H1 (cell line): ENCODE measurements around the gene COLEC11. TPM values are rescaled to one million over a fixed set of nuclear protein-coding genes. Genes with fewer than 3 reads are reported as not detected.

Source experiments
- CTCF ChIA-PET: fragments of 300-600 bp; sonication (Branson Sonifier 250); formaldehyde crosslinking; loops from one replicate; lab custom pipeline; 2021; ENCODE audit not compliant: partially characterized antibody; lab: Charles Lee
- POLR2A ChIA-PET: fragments of 300-600 bp; sonication (Branson Sonifier 250); formaldehyde crosslinking; loops from one replicate; lab custom pipeline; 2021; ENCODE audit warnings: inconsistent platforms; ENCODE audit not compliant: partially characterized antibody; lab: Charles Lee
- DNase-seq, 2 experiments: peaks; one replicate each; pipeline versions ENCODE4 v3.0.0 to v3.0.0-alpha.2; 2010 to 2022; ENCODE audit warnings: low spot score in 2 of 2, low read depth in 1 of 2, mixed read lengths in 1 of 2
- FAIRE-seq: peaks from 2 replicates; lab custom pipeline; 2011; peaks lifted over from hg19 to GRCh38; lab: Jason Lieb, UNC
- H2AFZ ChIP-seq: 2 replicates; pipeline ENCODE4 v1.8.1; 2012; ENCODE audit warnings: low read length, inconsistent platforms
- H2AK5ac ChIP-seq: 2 replicates; pipeline ENCODE4 v1.6.1; 2013; ENCODE audit warnings: low read depth, low read length
- H2BK120ac ChIP-seq: replicated peaks from 2 replicates; pipeline ENCODE3; 2013; ENCODE audit warnings: low read depth, low read length, inconsistent platforms
- H2BK12ac ChIP-seq: 2 replicates; pipeline ENCODE4 v1.6.1; 2013; ENCODE audit warnings: low read depth, low read length
- H2BK15ac ChIP-seq: 2 replicates; pipeline ENCODE4 v1.6.1; 2013; ENCODE audit warnings: low read length
- H2BK20ac ChIP-seq: 2 replicates; pipeline ENCODE4 v1.6.1; 2013; ENCODE audit warnings: low read length
- H2BK5ac ChIP-seq: 2 replicates; pipeline ENCODE4 v1.6.1; 2013; ENCODE audit warnings: low read depth, low read length
- H3K14ac ChIP-seq: 2 replicates; pipeline ENCODE4 v1.6.1; 2013; ENCODE audit warnings: inconsistent platforms; ENCODE audit not compliant: insufficient read length
- H3K18ac ChIP-seq: 2 replicates; pipeline ENCODE4 v1.6.1; 2013; ENCODE audit warnings: low read length; ENCODE audit errors: extremely low read depth
- H3K23ac ChIP-seq: 2 replicates; pipeline ENCODE4 v1.6.1; 2013; ENCODE audit warnings: inconsistent platforms; ENCODE audit not compliant: insufficient read length
- H3K23me2 ChIP-seq: 2 replicates; pipeline ENCODE4 v1.6.1; 2013; ENCODE audit warnings: low read depth, low read length
- H3K27ac ChIP-seq: 2 replicates; pipeline ENCODE4 v1.6.1; 2011; ENCODE audit warnings: low read depth, low read length, inconsistent platforms
- H3K27me3 ChIP-seq, 4 experiments: replicated peaks in 1 of 4; 1 replicate in 1 of 4; 2 replicates in 3 of 4; pipeline versions ENCODE4 v1.6.1 to v1.8.1; 2011 to 2013; ENCODE audit warnings: low read length in 3 of 4, mild to moderate bottlenecking in 3 of 4, inconsistent platforms in 2 of 4, mixed read lengths in 2 of 4, moderate library complexity in 1 of 4; ENCODE audit not compliant: control insufficient read depth in 3 of 4, insufficient read depth in 3 of 4; ENCODE audit errors: extremely low read depth in 1 of 4
- H3K36me3 ChIP-seq, 4 experiments: 2 replicates each; pipeline versions ENCODE4 v1.6.1 to v1.8.1; 2011 to 2013; ENCODE audit warnings: mild to moderate bottlenecking in 4 of 4, low read length in 3 of 4, moderate library complexity in 2 of 4, control low read depth in 1 of 4, inconsistent platforms in 1 of 4; ENCODE audit not compliant: insufficient read depth in 4 of 4, control insufficient read depth in 2 of 4
- H3K4ac ChIP-seq: replicated peaks from 2 replicates; pipeline ENCODE3; 2013; ENCODE audit warnings: low read length, low read depth, mixed read lengths, inconsistent platforms; ENCODE audit not compliant: insufficient read length
- H3K4me1 ChIP-seq, 4 experiments: replicated peaks in 1 of 4; 1 replicate in 1 of 4; 2 replicates in 3 of 4; pipeline versions ENCODE4 v1.6.1 to v1.8.1; 2011 to 2013; ENCODE audit warnings: low read length in 3 of 4, inconsistent platforms in 2 of 4, mixed read lengths in 1 of 4; ENCODE audit not compliant: insufficient read depth in 4 of 4, control insufficient read depth in 3 of 4
- H3K4me2 ChIP-seq, 2 experiments: 2 replicates each; pipeline versions ENCODE4 v1.6.1 to v1.8.1; 2011 to 2013; ENCODE audit warnings: low read depth in 2 of 2, low read length in 2 of 2, control low read depth in 1 of 2, inconsistent platforms in 1 of 2, mild to moderate bottlenecking in 1 of 2; ENCODE audit not compliant: insufficient read depth in 1 of 2
- H3K4me3 ChIP-seq, 4 experiments: fragments of 200-600, 300-600 bp in 1 of 4; sonication (generic), shearing (Covaris generic), sonication (Bioruptor Twin) in 1 of 4; 2 replicates each; pipeline versions ENCODE4 v1.5.1 to v1.8.1; 2011 to 2016; ENCODE audit warnings: low read length in 4 of 4, low read depth in 3 of 4, control low read depth in 2 of 4, inconsistent platforms in 2 of 4, mild to moderate bottlenecking in 2 of 4, mixed read lengths in 1 of 4, moderate library complexity in 1 of 4; ENCODE audit not compliant: insufficient read depth in 2 of 4; ENCODE audit errors: extremely low read depth in 1 of 4
- H3K56ac ChIP-seq: replicated peaks from 2 replicates; pipeline ENCODE3; 2013; ENCODE audit warnings: low read depth, mild to moderate bottlenecking, mixed read lengths, low read length, inconsistent platforms; ENCODE audit not compliant: insufficient read length
- H3K79me1 ChIP-seq: 2 replicates; pipeline ENCODE4 v1.6.1; 2013; ENCODE audit warnings: low read depth, low read length, control low read depth
- H3K79me2 ChIP-seq, 2 experiments: 2 replicates each; pipeline versions ENCODE4 v1.6.1 to v1.8.1; 2012 to 2013; ENCODE audit warnings: low read length in 2 of 2, mild to moderate bottlenecking in 2 of 2, inconsistent platforms in 1 of 2; ENCODE audit not compliant: insufficient read depth in 2 of 2, control insufficient read depth in 1 of 2
- H3K9ac ChIP-seq, 4 experiments: replicated peaks in 1 of 4; 1 replicate in 1 of 4; 2 replicates in 3 of 4; pipeline versions ENCODE4 v1.6.1 to v1.8.1; 2011 to 2013; ENCODE audit warnings: low read depth in 3 of 4, low read length in 3 of 4, control low read depth in 2 of 4, mild to moderate bottlenecking in 2 of 4, moderate library complexity in 2 of 4, inconsistent platforms in 1 of 4; ENCODE audit errors: extremely low read depth in 1 of 4
- H3K9me3 ChIP-seq, 2 experiments: 2 replicates each; pipeline versions ENCODE4 v1.6.1 to v1.8.1; 2012 to 2013; ENCODE audit warnings: mild to moderate bottlenecking in 2 of 2, moderate library complexity in 2 of 2, control low read depth in 1 of 2, inconsistent platforms in 1 of 2, low read depth in 1 of 2, low read length in 1 of 2, mixed read lengths in 1 of 2; ENCODE audit not compliant: insufficient read depth in 2 of 2
- H4K20me1 ChIP-seq, 2 experiments: replicated peaks in 1 of 2; 2 replicates each; pipeline versions ENCODE3 to v1.8.1; 2011 to 2013; ENCODE audit warnings: inconsistent platforms in 2 of 2, low read length in 2 of 2, mild to moderate bottlenecking in 1 of 2; ENCODE audit not compliant: insufficient read depth in 2 of 2, control insufficient read depth in 1 of 2
- H4K5ac ChIP-seq: 2 replicates; pipeline ENCODE4 v1.6.1; 2013; ENCODE audit warnings: low read length, low read depth, mixed read lengths, inconsistent platforms; ENCODE audit not compliant: insufficient read length
- H4K8ac ChIP-seq: 2 replicates; pipeline ENCODE4 v1.8.0; 2013; ENCODE audit warnings: mild to moderate bottlenecking, moderate library complexity, low read length, inconsistent platforms; ENCODE audit not compliant: insufficient read depth; ENCODE audit errors: extremely low read depth
- H4K91ac ChIP-seq: replicated peaks from 2 replicates; pipeline ENCODE3; 2013; ENCODE audit warnings: low read length, mixed read lengths, inconsistent platforms; ENCODE audit not compliant: insufficient read length
- BCL11A ChIP-seq, 2 experiments: IDR thresholded peaks; one replicate each; pipeline ENCODE4 v1.6.1; 2011; ENCODE audit warnings: low read depth in 2 of 2, low read length in 2 of 2, mild to moderate bottlenecking in 2 of 2
- CHD1 ChIP-seq: IDR thresholded peaks from 2 replicates; pipeline ENCODE4 v1.6.1; 2012; ENCODE audit warnings: low read depth, low read length, improper control_type of control experiment
- KDM4A ChIP-seq: IDR thresholded peaks from one replicate; pipeline ENCODE4 v1.7.1; 2012; ENCODE audit warnings: low read depth, mild to moderate bottlenecking, moderate library complexity, low read length, inconsistent platforms; ENCODE audit not compliant: severe bottlenecking
- KDM5A ChIP-seq: fragments of 200-600 bp; IDR thresholded peaks from 2 replicates; pipeline ENCODE4 v1.7.1; 2012; ENCODE audit warnings: mild to moderate bottlenecking, low read length, inconsistent platforms, mixed read lengths
- NANOG ChIP-seq: IDR thresholded peaks from 2 replicates; pipeline ENCODE4 v1.6.1; 2011; ENCODE audit warnings: low read length, low read depth, mild to moderate bottlenecking, inconsistent platforms; ENCODE audit not compliant: insufficient read depth, poor library complexity, severe bottlenecking
- NRF1 ChIP-seq: IDR thresholded peaks from 2 replicates; pipeline ENCODE4 v1.6.1; 2011; ENCODE audit warnings: mild to moderate bottlenecking, low read depth, low read length, improper control_type of control experiment
- PHF8 ChIP-seq: fragments of 200-600 bp; sonication (generic); conservative IDR thresholded peaks from 2 replicates; pipeline ENCODE4 v1.7.1; 2012; ENCODE audit warnings: low read depth, mild to moderate bottlenecking, inconsistent platforms, low read length, moderate library complexity
- RNF2 ChIP-seq: fragments of 200-900, 300-1000 bp; sonication (generic); IDR thresholded peaks from 2 replicates; pipeline ENCODE4 v1.7.1; 2016; ENCODE audit warnings: borderline replicate concordance, low read depth, mild to moderate bottlenecking, antibody characterized with exemption, low read length; ENCODE audit not compliant: poor library complexity, severe bottlenecking; ENCODE audit errors: missing control alignments
- TAF1 ChIP-seq: IDR thresholded peaks from 2 replicates; pipeline ENCODE4 v1.6.1; 2011; ENCODE audit warnings: mild to moderate bottlenecking, low read depth, low read length
- WGBS, 2 experiments: shearing (Covaris generic) in 1 of 2; methylation state at CpG; one replicate each; pipeline versions ENCODE4 v1.1.6 to v1.1.7; 2013 to 2015; ENCODE audit warnings: low lambda C conversion rate in 2 of 2, mixed read lengths in 2 of 2, inconsistent platforms in 1 of 2, low coverage in 1 of 2, missing lambda C conversion rate in 1 of 2; ENCODE audit not compliant: insufficient replicate concordance in 2 of 2, insufficient coverage in 1 of 2, insufficient read length in 1 of 2; ENCODE audit errors: extremely low coverage in 1 of 2, missing lambda C conversion rate in 1 of 2; 5-methylcytosine and 5-hydroxymethylcytosine counted together
- polyA plus RNA-seq, 7 experiments: library from polyadenylated mRNA; depleted of rRNA in 3 of 7; stranded (reverse) in 5 of 7; unstranded in 2 of 7; fragments of >200 nt in 5 of 7; fragments of 200-250 nt in 2 of 7; gene quantifications; 1 replicate in 5 of 7; 2 replicates in 1 of 7; 4 replicates in 1 of 7; pipeline versions ENCODE4 v1.2.1 to v1.2.3, GENCODE V29; 2011 to 2013; ENCODE audit warnings: missing spikeins in 2 of 7, mixed read lengths in 2 of 7
- total RNA-seq: library from RNA; stranded (reverse); fragmentation: NEBNext Ultra II Directional; extraction: Animal tissue kit (Norgen Biotek cat#: 25700); gene quantifications from 2 replicates; pipeline ENCODE4 v1.2.1, GENCODE V29; 2021

COLEC11 gene
- total and polyA plus RNA-seq, 2 of the 8 experiments (the other 6 are each of a cell fraction or from before 2014, with no cell fraction given), result 0.47 to 0.80 TPM

GRCh38 chr2:3666613-3666975 lies 71.7 kb downstream of the COLEC11 start:
- WGBS, 2 experiments, result 89% methylated on average over 18 of the region's 18 CpGs; no CpG with 5 or more reads in 1 of the 2 experiments
- Histone ChIP-seq H3K9ac (no peak overlapping the region), H2AK5ac (no peak overlapping the region), H3K23ac (no peak overlapping the region), H4K20me1 (no peaks in the 10 kb centered on the region), H3K79me2 (no peaks in the 10 kb centered on the region), H2BK20ac (no peak overlapping the region), H2BK12ac (no peak overlapping the region), H3K56ac (no peak overlapping the region), H3K9me3 (no peaks in the 10 kb centered on the region), H4K8ac (no peak overlapping the region), H3K4me3 (no peak overlapping the region), H3K4me1 (no peaks in the 10 kb centered on the region), H3K4ac (no peak overlapping the region), H4K91ac (no peak overlapping the region), H2AFZ (no peak overlapping the region), H3K27me3 (no peaks in the 10 kb centered on the region), H3K4me2 (no peak overlapping the region), H4K5ac (no peak overlapping the region), H3K27ac (no peak overlapping the region), H2BK120ac (no peak overlapping the region), H3K14ac (no peak overlapping the region), H3K18ac (no peak overlapping the region), H3K23me2 (no peaks in the 10 kb centered on the region; the same call in 1 of the 2 replicates), H3K79me1 (no peaks in the 10 kb centered on the region), H3K36me3 (no peaks in the 10 kb centered on the region), H2BK15ac (no peak overlapping the region), H2BK5ac (no peak overlapping the region)
- DNase-seq, result no peak
- CTCF ChIA-PET, result interaction anchor here (0.9 to 2.1 kb wide), 4 partner anchors 9 to 37 kb away, joined by 3 to 5 read pairs (median 3); partner anchors contain the start of gene ALLC
- no peak for FAIRE-seq
- POLR2A ChIA-PET, result no interaction called here
- no peak for TF ChIP-seq RNF2
- TF ChIP-seq KDM4A, result no peak
- TF ChIP-seq KDM5A, result no peak
- no peak for TF ChIP-seq TAF1
- TF ChIP-seq NANOG, result no peak
- no peak for TF ChIP-seq NRF1
- no peak for TF ChIP-seq PHF8
- TF ChIP-seq CHD1, result no peak
- TF ChIP-seq BCL11A (IDR thresholded peaks at IDR 0.05; ENCODE audit: low read depth in 2 of 2, low read length in 2 of 2), result no peak
